Central memory CD8-positive, alpha-beta T cell (primary cell): Measurements from ENCODE around the gene OGFR.

Source experiments
- ATAC-seq: fragments of 150-1000 bp; cut with Tn5 transposase; replicated peaks from 2 replicates; pipeline ENCODE4 v1.10.0; 2022; ENCODE audit warnings: mild to moderate bottlenecking, moderate FRiP score, moderate number of reproducible peaks; ENCODE audit not compliant: poor library complexity, severe bottlenecking; ENCODE audit errors: extremely low read depth
- DNase-seq, 2 donors: peaks; one replicate each; pipeline ENCODE4 v3.0.0; 2021; ENCODE audit warnings: low spot score in 2 of 2
- H3K27ac Mint-ChIP-seq: one replicate; pipeline ENCODE4 v1.8.0; 2022; ENCODE audit warnings: low read depth, mild to moderate bottlenecking, moderate library complexity, mixed read lengths
- H3K27me3 Mint-ChIP-seq: one replicate; pipeline ENCODE4 v1.8.0; 2022; ENCODE audit warnings: mixed read lengths
- H3K36me3 Mint-ChIP-seq: one replicate; pipeline ENCODE4 v1.8.0; 2022; ENCODE audit warnings: mild to moderate bottlenecking, moderate library complexity, mixed read lengths; ENCODE audit not compliant: insufficient read depth
- H3K4me1 Mint-ChIP-seq: one replicate; pipeline ENCODE4 v1.8.0; 2022; ENCODE audit warnings: mixed read lengths
- H3K4me3 Mint-ChIP-seq: one replicate; pipeline ENCODE4 v1.8.0; 2022; ENCODE audit warnings: mild to moderate bottlenecking, moderate library complexity, mixed read lengths
- H3K9me3 Mint-ChIP-seq: one replicate; pipeline ENCODE4 v1.8.0; 2022; ENCODE audit warnings: mixed read lengths

OGFR gene

GRCh38 chr20:62825333-62825985, 20.8 kb downstream of the OGFR start:
- ATAC-seq: no peak
- no peaks in the 10 kb centered on the region for H3K36me3 Mint-ChIP-seq
- no peak for DNase-seq
- H3K27ac Mint-ChIP-seq: no peak overlapping the region
- no peaks in the 10 kb centered on the region for H3K4me1 Mint-ChIP-seq
- no peak overlapping the region for H3K4me3 Mint-ChIP-seq
- H3K9me3 Mint-ChIP-seq: no peaks in the 10 kb centered on the region
- peaks cover 2% of the 10 kb centered on the region for H3K27me3 Mint-ChIP-seq

GRCh38 chr20:62825986-62826645, 21.5 kb downstream of the OGFR start:
- Mint-ChIP-seq H3K27ac (no peak overlapping the region), H3K27me3 (no peaks in the 10 kb centered on the region), H3K9me3 (no peaks in the 10 kb centered on the region), H3K36me3 (no peaks in the 10 kb centered on the region), H3K4me3 (no peak overlapping the region), H3K4me1 (no peaks in the 10 kb centered on the region)
- ATAC-seq: no peak
- DNase-seq: no peak

- DNase-seq (no peak), ATAC-seq (no peak)
- Mint-ChIP-seq H3K4me3 (no peak overlapping the region), H3K9me3 (no peaks in the 10 kb centered on the region), H3K27me3 (no peaks in the 10 kb centered on the region), H3K4me1 (no peaks in the 10 kb centered on the region), H3K27ac (no peak overlapping the region), H3K36me3 (no peaks in the 10 kb centered on the region)
Measured at GRCh38 chr20:62826646-62827310, 22.1 kb downstream of the OGFR start.

- ATAC-seq: no peak
- Mint-ChIP-seq H3K27me3 (no peaks in the 10 kb centered on the region), H3K9me3 (no peaks in the 10 kb centered on the region), H3K4me3 (no peak overlapping the region), H3K36me3 (no peaks in the 10 kb centered on the region), H3K27ac (no peak overlapping the region), H3K4me1 (no peaks in the 10 kb centered on the region)
- DNase-seq: no peak
Measured at GRCh38 chr20:62827311-62828038, 22.8 kb downstream of the OGFR start.

GRCh38 chr20:62828051-62828450, 23.4 kb downstream of the OGFR start:
- no peak for ATAC-seq
- Mint-ChIP-seq H3K36me3 (no peaks in the 10 kb centered on the region), H3K27ac (no peak overlapping the region), H3K9me3 (no peaks in the 10 kb centered on the region), H3K27me3 (no peaks in the 10 kb centered on the region), H3K4me3 (no peak overlapping the region), H3K4me1 (no peaks in the 10 kb centered on the region)
- DNase-seq: no peak

- Mint-ChIP-seq H3K4me1 (no peaks in the 10 kb centered on the region), H3K27me3 (no peaks in the 10 kb centered on the region), H3K36me3 (no peaks in the 10 kb centered on the region), H3K9me3 (no peaks in the 10 kb centered on the region), H3K27ac (no peak overlapping the region), H3K4me3 (no peak overlapping the region)
- ATAC-seq: no peak
- DNase-seq: no peak
Measured at GRCh38 chr20:62828511-62829230, 24.0 kb downstream of the OGFR start.

GRCh38 chr20:62829231-62830230, 24.9 kb downstream of the OGFR start:
- Mint-ChIP-seq H3K27me3 (no peaks in the 10 kb centered on the region), H3K4me3 (no peak overlapping the region), H3K27ac (no peak overlapping the region), H3K36me3 (no peaks in the 10 kb centered on the region), H3K4me1 (no peaks in the 10 kb centered on the region), H3K9me3 (no peaks in the 10 kb centered on the region)
- ATAC-seq: no peak
- no peak for DNase-seq

- Mint-ChIP-seq H3K4me1 (no peaks in the 10 kb centered on the region), H3K27ac (no peak overlapping the region), H3K4me3 (no peak overlapping the region), H3K9me3 (no peaks in the 10 kb centered on the region), H3K27me3 (peaks cover 3% of the 10 kb centered on the region), H3K36me3 (no peaks in the 10 kb centered on the region)
- no peak for DNase-seq
- no peak for ATAC-seq
Measured at GRCh38 chr20:62830251-62830650, 25.6 kb downstream of the OGFR start.

- Mint-ChIP-seq H3K4me3 (no peak overlapping the region), H3K27me3 (peaks cover 9% of the 10 kb centered on the region), H3K9me3 (no peaks in the 10 kb centered on the region), H3K27ac (no peak overlapping the region), H3K36me3 (no peaks in the 10 kb centered on the region), H3K4me1 (no peaks in the 10 kb centered on the region)
- DNase-seq: no peak
- no peak for ATAC-seq
Measured at GRCh38 chr20:62830821-62831220, 26.2 kb downstream of the OGFR start.

- no peak for DNase-seq
- Mint-ChIP-seq H3K27ac (no peak overlapping the region), H3K4me1 (no peaks in the 10 kb centered on the region)
Measured at GRCh38 chr20:62831361-62831788, 26.7 kb downstream of the OGFR start.

GRCh38 chr20:62831854-62832211, 27.2 kb downstream of the OGFR start:
- Mint-ChIP-seq H3K27me3 (peaks cover 14% of the 10 kb centered on the region), H3K4me1 (no peaks in the 10 kb centered on the region), H3K36me3 (no peaks in the 10 kb centered on the region), H3K9me3 (no peaks in the 10 kb centered on the region), H3K27ac (no peak overlapping the region), H3K4me3 (no peak overlapping the region)
- ATAC-seq (no peak), DNase-seq (no peak)

More at GRCh38 chr20:62831361-62831788, 26.7 kb downstream of the OGFR start:
- no peak overlapping the region for H3K4me3 Mint-ChIP-seq
- ATAC-seq: no peak
- H3K27me3 Mint-ChIP-seq: peaks cover 14% of the 10 kb centered on the region
- H3K9me3 Mint-ChIP-seq: no peaks in the 10 kb centered on the region
- no peaks in the 10 kb centered on the region for H3K36me3 Mint-ChIP-seq
